GM18519 (cell line): ENCODE measurements around the gene MADD.

Experiments used
- ATAC-seq: cut with Tn5 transposase; IDR thresholded peaks from one replicate; pipeline ENCODE4 v1.9.1; 2021; ENCODE audit warnings: mild to moderate bottlenecking, moderate library complexity; ENCODE audit not compliant: unreplicated experiment, low FRiP score

Gene MADD

GRCh38 chr11:47378010-47378835 lies 108.3 kb downstream of the MADD start, which contains the start of gene SPI1:
Gene SPI1, minus strand, starts transcription at chr11:47378547. Its CDS starts 194 bp downstream, at chr11:47378353.
- ATAC-seq, result peak; percentile 66

GRCh38 chr11:47378836-47379170 lies 108.9 kb downstream of the MADD start:
- peak; percentile 6 for ATAC-seq

- ATAC-seq, result no peak
Observed at GRCh38 chr11:47379317-47379716, 109.4 kb downstream of the MADD start.
